GM19455 (cell line): ENCODE results near the gene PLEKHG5.
"Not testable (repeated sequence)": the region's sequence is repeated elsewhere in the genome, so short reads cannot be mapped to it uniquely, and the experiment has no call there.

Experiments
- ATAC-seq: cut with Tn5 transposase; IDR thresholded peaks from one replicate; pipeline ENCODE4 v1.9.1; 2021; ENCODE audit not compliant: unreplicated experiment

PLEKHG5 gene

GRCh38 chr1:6464514-6464836 is 27.0 kb downstream of the PLEKHG5 start:
- no peak for ATAC-seq

- no peak for ATAC-seq
Measured at GRCh38 chr1:6463120-6463412, 28.4 kb downstream of the PLEKHG5 start.

GRCh38 chr1:6462412-6463119 is 28.9 kb downstream of the PLEKHG5 start:
- ATAC-seq: no peak

GRCh38 chr1:6461538-6462411 is 29.7 kb downstream of the PLEKHG5 start:
- ATAC-seq: no peak

GRCh38 chr1:6461051-6461530 is 30.4 kb downstream of the PLEKHG5 start:
- no peak for ATAC-seq

- ATAC-seq: no peak
Measured at GRCh38 chr1:6460301-6461050, 31.0 kb downstream of the PLEKHG5 start.

GRCh38 chr1:6459850-6460265 is 31.6 kb downstream of the PLEKHG5 start:
- no peak for ATAC-seq

- ATAC-seq: no peak
Measured at GRCh38 chr1:6456800-6457466, 34.5 kb downstream of the PLEKHG5 start.

GRCh38 chr1:6455752-6456520 is 35.5 kb downstream of the PLEKHG5 start:
- ATAC-seq: not testable (repeated sequence)

GRCh38 chr1:6454856-6455751 is 36.4 kb downstream of the PLEKHG5 start:
- no peak for ATAC-seq

- not testable (repeated sequence) for ATAC-seq
Measured at GRCh38 chr1:6453895-6454855, 37.3 kb downstream of the PLEKHG5 start.

- no peak for ATAC-seq
Measured at GRCh38 chr1:6450943-6451373, 40.5 kb downstream of the PLEKHG5 start.

- ATAC-seq: not testable (repeated sequence)
Measured at GRCh38 chr1:6450486-6450885, 41.0 kb downstream of the PLEKHG5 start.

- no peak for ATAC-seq
Measured at GRCh38 chr1:6450005-6450450, 41.4 kb downstream of the PLEKHG5 start.

- ATAC-seq: no peak
Measured at GRCh38 chr1:6448749-6449631, 42.5 kb downstream of the PLEKHG5 start.

- ATAC-seq: no peak
Measured at GRCh38 chr1:6447818-6448748, 43.4 kb downstream of the PLEKHG5 start.
